Stomach smooth muscle (tissue), 2 donors: ENCODE results near the gene CSNK1G1.

Source experiments
- H3K27ac ChIP-seq: one replicate; pipeline ENCODE4 v1.7.0; 2013; ENCODE audit warnings: mild to moderate bottlenecking, low read length, inconsistent platforms
- H3K27me3 ChIP-seq, 2 donors: one replicate each; pipeline ENCODE4 v1.7.0; 2013; ENCODE audit warnings: low read length in 2 of 2; ENCODE audit not compliant: insufficient read depth in 2 of 2, control insufficient read depth in 1 of 2
- H3K36me3 ChIP-seq, 2 donors: one replicate each; pipeline ENCODE4 v1.7.0; 2013; ENCODE audit warnings: low read length in 2 of 2; ENCODE audit not compliant: control insufficient read depth in 2 of 2, insufficient read depth in 2 of 2
- H3K4me1 ChIP-seq: one replicate; pipeline ENCODE4 v1.7.0; 2013; ENCODE audit warnings: low read length; ENCODE audit not compliant: control insufficient read depth, insufficient read depth
- H3K4me3 ChIP-seq, 2 donors: one replicate each; pipeline ENCODE4 v1.7.0; 2013; ENCODE audit warnings: low read length in 2 of 2
- H3K9ac ChIP-seq, 2 donors: one replicate each; pipeline ENCODE4 v1.7.0; 2013; ENCODE audit warnings: low read length in 2 of 2, mild to moderate bottlenecking in 1 of 2
- H3K9me3 ChIP-seq, 2 donors: one replicate each; pipeline ENCODE4 v1.7.0; 2013; ENCODE audit warnings: low read length in 2 of 2; ENCODE audit not compliant: control insufficient read depth in 2 of 2
- donor health status: healthy.
- donor health status: Pancreatic carcinoma.

The CSNK1G1 gene

DNA sequence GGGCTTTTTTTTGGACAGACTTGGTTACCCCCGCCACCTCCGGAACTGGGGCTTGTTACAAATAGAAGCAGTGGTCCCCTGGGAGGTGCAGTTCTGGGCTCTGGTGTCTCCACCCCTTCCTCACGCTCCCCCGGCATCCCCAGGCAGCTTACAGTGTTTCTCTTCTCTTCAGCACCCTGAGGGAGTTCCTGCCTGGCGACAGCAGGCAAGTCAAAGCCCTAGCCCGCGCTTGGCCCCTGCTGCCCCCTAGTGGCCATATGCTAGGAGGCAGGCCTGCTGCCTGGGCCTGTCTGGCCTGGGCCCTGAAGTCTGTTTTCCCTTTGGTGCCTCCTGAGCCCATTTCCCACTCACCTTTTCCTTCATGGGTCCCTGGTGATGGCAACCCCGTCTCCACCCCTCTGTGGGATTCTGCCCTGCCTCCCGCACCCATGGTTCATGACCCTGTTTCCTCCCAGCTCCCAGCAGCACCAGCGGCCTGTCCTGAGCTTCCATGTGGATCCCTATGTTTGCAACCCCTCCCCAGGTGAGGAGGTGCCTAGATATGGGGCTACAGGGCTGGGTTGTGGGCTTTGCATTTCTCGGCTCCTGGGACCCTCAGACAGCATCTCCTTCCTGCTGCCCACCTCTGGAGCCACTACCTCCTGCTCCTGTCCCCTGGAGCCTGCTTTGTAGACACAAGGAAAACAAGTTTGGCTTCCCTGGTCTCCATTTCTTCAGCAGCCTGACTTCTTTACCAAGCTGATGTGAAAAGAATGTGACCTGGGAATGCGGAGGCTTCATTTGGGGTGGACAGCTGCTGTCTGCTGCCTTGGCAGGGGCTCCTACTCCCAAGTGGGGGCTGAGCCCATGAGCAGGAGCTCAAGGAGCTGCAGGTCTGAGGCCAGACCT is 202.2 kb downstream of the CSNK1G1 start:
- Histone ChIP-seq H3K27ac (peak overlapping the region; percentile 31), H3K9me3 (no peaks in the 10 kb centered on the region), H3K4me3 (peak overlapping the region in 1 of 2 donors; percentile 15), H3K4me1 (peaks cover 30% of the 10 kb centered on the region), H3K36me3 (peaks cover 31 to 32% of the 10 kb centered on the region in 2 donors), H3K27me3 (peaks cover 14 to 26% of the 10 kb centered on the region in 2 donors), H3K9ac (peak overlapping the region in 1 of 2 donors; percentile 21)

- H3K27ac ChIP-seq: no peak overlapping the region
- peaks cover 26% of the 10 kb centered on the region for H3K4me1 ChIP-seq
- peaks cover 14 to 26% of the 10 kb centered on the region in 2 donors for H3K27me3 ChIP-seq
- H3K9ac ChIP-seq: no peak overlapping the region
- H3K4me3 ChIP-seq: peak overlapping the region in 1 of 2 donors; percentile 59
- no peaks in the 10 kb centered on the region for H3K9me3 ChIP-seq
- H3K36me3 ChIP-seq: peaks cover 22 to 23% of the 10 kb centered on the region in 2 donors
Observed at GRCh38 chr15:64152507-64153387, 203.2 kb downstream of the CSNK1G1 start.

DNA sequence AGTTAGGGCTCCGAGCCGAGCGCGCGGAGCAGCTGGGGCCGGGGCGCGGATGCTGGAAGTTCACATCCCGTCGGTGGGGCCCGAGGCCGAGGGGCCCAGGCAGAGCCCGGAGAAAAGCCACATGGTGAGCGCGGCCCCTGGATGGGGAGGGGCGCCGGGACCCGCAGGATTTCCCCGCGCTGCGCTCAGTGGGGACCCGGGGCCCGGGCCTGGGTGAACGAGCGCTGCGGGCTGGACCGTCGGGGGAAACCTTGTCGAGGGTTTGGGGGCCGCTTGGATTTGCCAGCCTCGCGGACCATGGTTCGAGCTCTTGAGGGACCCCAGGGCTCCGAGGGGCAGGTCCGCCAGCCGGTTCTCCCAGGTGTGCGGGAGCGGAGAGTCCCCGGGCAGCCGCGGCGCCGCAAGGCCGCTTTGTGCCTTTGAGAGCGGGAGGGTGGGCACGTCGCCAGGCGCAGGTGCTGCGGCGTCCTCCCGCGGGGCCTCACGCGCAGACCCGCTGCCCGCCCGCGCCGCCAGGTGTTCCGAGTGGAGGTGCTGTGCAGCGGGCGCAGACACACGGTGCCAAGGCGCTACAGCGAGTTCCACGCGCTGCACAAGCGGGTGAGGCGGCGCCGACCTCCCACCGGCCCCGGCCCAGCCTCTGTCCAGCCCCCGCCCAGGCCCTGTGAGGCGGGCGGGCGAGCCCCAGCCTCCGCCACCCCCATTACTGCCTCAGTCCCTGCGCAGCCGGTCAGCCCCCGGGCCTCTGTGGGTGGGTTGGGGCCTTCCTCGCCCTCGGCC is 204.1 kb downstream of the CSNK1G1 start, which contains the start of gene SNX22:
Gene SNX22 (plus strand): TSS at position 5 of the 780 bp plus-strand sequence. CDS start 45 bp downstream, at position 50.
- Histone ChIP-seq H3K9me3 (no peaks in the 10 kb centered on the region), H3K36me3 (peaks cover 13 to 14% of the 10 kb centered on the region in 2 donors), H3K27ac (no peak within 1 kb of the TSS), H3K27me3 (peaks cover 14 to 26% of the 10 kb centered on the region in 2 donors), H3K4me1 (peaks cover 26% of the 10 kb centered on the region), H3K9ac (no peak within 1 kb of the TSS), H3K4me3 (peak within 1 kb of the TSS in 1 of 2 donors; percentile 59)

- H3K27ac ChIP-seq: no peak overlapping the region
- H3K4me1 ChIP-seq: peaks cover 26% of the 10 kb centered on the region
- H3K36me3 ChIP-seq: peaks cover 0 to 6% of the 10 kb centered on the region in 2 donors
- no peaks in the 10 kb centered on the region for H3K9me3 ChIP-seq
- no peak overlapping the region for H3K4me3 ChIP-seq
- H3K27me3 ChIP-seq: peaks cover 14 to 26% of the 10 kb centered on the region in 2 donors
- H3K9ac ChIP-seq: no peak overlapping the region
Observed at GRCh38 chr15:64149893-64150578, 205.9 kb downstream of the CSNK1G1 start.

DNA sequence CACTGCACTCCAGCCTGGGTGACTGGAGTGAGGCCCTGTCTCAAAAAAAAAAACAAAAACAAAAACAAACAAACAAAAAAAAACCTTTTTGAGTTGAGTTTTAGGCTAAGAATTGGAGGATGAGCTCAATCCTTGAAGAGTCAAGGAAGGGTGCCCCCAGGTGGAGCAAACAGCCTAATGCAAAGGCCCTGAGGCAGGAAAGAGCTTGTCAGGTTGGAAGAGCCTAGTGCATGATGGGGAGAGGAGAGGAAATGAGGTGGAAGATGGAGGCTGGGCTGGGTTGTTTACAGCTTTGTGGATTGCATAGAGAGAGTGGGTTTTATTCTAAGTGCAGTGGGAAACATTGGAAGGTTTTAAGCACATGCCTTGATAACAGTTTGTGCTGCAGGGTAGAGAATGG is 206.5 kb downstream of the CSNK1G1 start:
- Histone ChIP-seq H3K27me3 (peaks cover 14 to 26% of the 10 kb centered on the region in 2 donors), H3K9ac (no peak overlapping the region), H3K27ac (no peak overlapping the region), H3K4me1 (peaks cover 26% of the 10 kb centered on the region), H3K36me3 (peaks cover 0 to 8% of the 10 kb centered on the region in 2 donors), H3K9me3 (no peaks in the 10 kb centered on the region), H3K4me3 (no peak overlapping the region)

DNA sequence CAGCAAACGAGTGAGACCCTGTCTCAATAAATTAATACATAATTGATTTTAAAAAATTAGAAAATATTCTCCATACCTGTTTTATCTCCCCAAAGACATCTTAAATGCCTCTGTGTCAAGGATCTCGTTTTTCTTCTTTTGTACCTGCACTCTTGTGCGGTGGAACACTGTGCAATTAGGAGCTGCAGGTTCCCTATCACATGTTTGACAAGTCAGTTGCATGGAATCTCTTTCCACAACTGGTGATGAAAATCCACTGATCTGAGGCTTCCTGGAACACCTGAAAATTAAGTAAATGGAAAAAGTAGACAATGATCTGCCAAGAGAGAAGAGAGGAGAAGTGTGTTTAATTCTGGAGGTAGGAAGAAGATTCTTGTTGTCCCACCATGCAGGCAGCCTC is 207.4 kb downstream of the CSNK1G1 start:
- H3K4me1 ChIP-seq: peaks cover 19% of the 10 kb centered on the region
- no peak overlapping the region for H3K27ac ChIP-seq
- H3K9me3 ChIP-seq: no peaks in the 10 kb centered on the region
- no peak overlapping the region for H3K4me3 ChIP-seq
- peaks cover 14 to 26% of the 10 kb centered on the region in 2 donors for H3K27me3 ChIP-seq
- no peak overlapping the region for H3K9ac ChIP-seq
- H3K36me3 ChIP-seq: peaks cover 1 to 11% of the 10 kb centered on the region in 2 donors

GRCh38 chr15:64148168-64148567 is 207.8 kb downstream of the CSNK1G1 start:
- Histone ChIP-seq H3K4me3 (no peak overlapping the region), H3K27ac (no peak overlapping the region), H3K9ac (no peak overlapping the region), H3K9me3 (no peaks in the 10 kb centered on the region), H3K27me3 (peaks cover 14 to 25% of the 10 kb centered on the region in 2 donors), H3K4me1 (peaks cover 15% of the 10 kb centered on the region), H3K36me3 (peaks cover 5 to 13% of the 10 kb centered on the region in 2 donors)

GRCh38 chr15:64146885-64147681 is 208.9 kb downstream of the CSNK1G1 start:
- Histone ChIP-seq H3K27me3 (peaks cover 5 to 14% of the 10 kb centered on the region in 2 donors), H3K36me3 (peaks cover 8 to 20% of the 10 kb centered on the region in 2 donors), H3K27ac (no peak overlapping the region), H3K9me3 (no peaks in the 10 kb centered on the region), H3K4me1 (peaks cover 6% of the 10 kb centered on the region), H3K4me3 (no peak overlapping the region), H3K9ac (no peak overlapping the region)

DNA sequence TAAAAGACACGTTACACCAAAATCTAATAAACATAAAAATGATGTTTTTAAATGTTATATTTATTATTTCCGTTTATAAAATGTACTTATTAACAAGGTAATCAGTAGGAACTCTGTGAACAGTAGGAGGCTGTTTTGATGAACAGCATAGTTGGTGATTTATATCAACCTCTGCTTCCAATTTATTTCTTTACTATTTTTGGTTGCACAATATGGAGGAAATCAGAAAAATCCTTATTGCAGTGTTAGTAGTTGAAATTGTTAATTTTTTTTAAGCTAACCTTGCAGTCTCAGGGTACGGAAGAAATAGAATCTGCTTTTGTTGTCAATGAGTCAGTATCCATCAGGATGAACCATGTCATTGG is 209.5 kb downstream of the CSNK1G1 start:
- H3K4me3 ChIP-seq: no peak overlapping the region
- H3K27me3 ChIP-seq: peaks cover 5 to 8% of the 10 kb centered on the region in 2 donors
- no peak overlapping the region for H3K9ac ChIP-seq
- no peaks in the 10 kb centered on the region for H3K9me3 ChIP-seq
- H3K4me1 ChIP-seq: peaks cover under 1% of the 10 kb centered on the region
- no peak overlapping the region for H3K27ac ChIP-seq
- peaks cover 11 to 24% of the 10 kb centered on the region in 2 donors for H3K36me3 ChIP-seq
